Keratinocyte (primary cell): ENCODE measurements around the gene PPIG. TPM values are rescaled to one million over a fixed set of nuclear protein-coding genes. Genes with fewer than 3 reads are reported as not detected.
"Not testable (repeated sequence)": the region's sequence is repeated elsewhere in the genome, so short reads cannot be mapped to it uniquely, and the experiment has no call there.

ENCODE experiments used
- DNase-seq: peaks from one replicate; pipeline ENCODE4 v3.0.0-alpha.2; 2011; ENCODE audit warnings: low read depth, missing footprints, low spot score
- FAIRE-seq: peaks from 2 replicates; lab custom pipeline; 2011; peaks lifted over from hg19 to GRCh38; lab: Jason Lieb, UNC
- H2AFZ ChIP-seq: 2 replicates; pipeline ENCODE4 v1.6.0; 2012; ENCODE audit warnings: low read length, control low read depth, inconsistent platforms; ENCODE audit not compliant: control insufficient read depth
- H3K27ac ChIP-seq: 2 replicates; pipeline ENCODE4 v1.5.1; 2011; ENCODE audit warnings: low read length; ENCODE audit not compliant: control insufficient read depth, insufficient read depth
- H3K27me3 ChIP-seq: 3 replicates; pipeline ENCODE4 v1.6.0; 2011; ENCODE audit warnings: low read length; ENCODE audit not compliant: control insufficient read depth, insufficient read depth; ENCODE audit errors: extremely low read depth
- H3K36me3 ChIP-seq, 2 experiments: 2 replicates in 1 of 2; 3 replicates in 1 of 2; pipeline ENCODE4 v1.5.1; 2011; ENCODE audit warnings: low read length in 2 of 2, mild to moderate bottlenecking in 1 of 2; ENCODE audit not compliant: control insufficient read depth in 2 of 2, insufficient read depth in 2 of 2; ENCODE audit errors: extremely low read depth in 1 of 2
- H3K4me1 ChIP-seq: 3 replicates; pipeline ENCODE4 v1.5.1; 2011; ENCODE audit warnings: low read length; ENCODE audit not compliant: control insufficient read depth, insufficient read depth; ENCODE audit errors: extremely low read depth
- H3K4me2 ChIP-seq: 3 replicates; pipeline ENCODE4 v1.6.0; 2011; ENCODE audit warnings: low read depth, low read length; ENCODE audit not compliant: control insufficient read depth, insufficient read depth; ENCODE audit errors: extremely low read depth
- H3K4me3 ChIP-seq, 3 experiments: fragments of 200-600 bp in 1 of 3; sonication (generic) in 1 of 3; 2 replicates in 2 of 3; 3 replicates in 1 of 3; pipeline ENCODE4 v1.5.1; 2011 to 2016; ENCODE audit warnings: low read length in 3 of 3, mild to moderate bottlenecking in 3 of 3, control low read depth in 2 of 3, inconsistent platforms in 1 of 3, low read depth in 1 of 3, mixed read lengths in 1 of 3, mixed run types in 1 of 3, moderate library complexity in 1 of 3; ENCODE audit not compliant: control insufficient read depth in 2 of 3, insufficient read depth in 2 of 3; ENCODE audit errors: extremely low read depth in 1 of 3
- H3K79me2 ChIP-seq: 2 replicates; pipeline ENCODE4 v1.6.0; 2012; ENCODE audit warnings: low read length; ENCODE audit not compliant: control insufficient read depth, insufficient read depth
- H3K9ac ChIP-seq: 3 replicates; pipeline ENCODE4 v1.6.0; 2011; ENCODE audit warnings: low read length; ENCODE audit not compliant: control insufficient read depth, insufficient read depth; ENCODE audit errors: extremely low read depth
- H3K9me1 ChIP-seq: 3 replicates; pipeline ENCODE4 v1.6.0; 2011; ENCODE audit warnings: low read length; ENCODE audit not compliant: control insufficient read depth, insufficient read depth; ENCODE audit errors: extremely low read depth
- H3K9me3 ChIP-seq: 2 replicates; pipeline ENCODE4 v1.5.1; 2012; ENCODE audit warnings: low read depth, low read length; ENCODE audit not compliant: control insufficient read depth
- H4K20me1 ChIP-seq: 3 replicates; pipeline ENCODE4 v1.6.0; 2011; ENCODE audit warnings: low read length; ENCODE audit not compliant: control insufficient read depth, insufficient read depth; ENCODE audit errors: extremely low read depth
- CTCF ChIP-seq, 3 experiments: IDR thresholded peaks in 1 of 3; conservative IDR thresholded peaks in 1 of 3; optimal IDR thresholded peaks in 1 of 3; 2 replicates in 2 of 3; 3 replicates in 1 of 3; pipeline versions ENCODE3 to v1.5.1; 2011; ENCODE audit warnings: low read length in 3 of 3, mild to moderate bottlenecking in 3 of 3, moderate library complexity in 2 of 3, control low read depth in 1 of 3, inconsistent platforms in 1 of 3; ENCODE audit not compliant: insufficient read depth in 2 of 3; ENCODE audit errors: extremely low read depth in 1 of 3
- EZH2 ChIP-seq: IDR thresholded peaks from one replicate; pipeline ENCODE4 v1.6.1; 2012; ENCODE audit warnings: inconsistent platforms, mild to moderate bottlenecking, low read length, moderate library complexity
- dilution Hi-C: fragments of 300-500 bp; cut with MboI; formaldehyde crosslinking; loops from one replicate; pipeline ENCODE4 v1.7.0; 2020; ENCODE audit warnings: low sequenced_read_pairs; ENCODE audit not compliant: extremely low pct_ligation_motif_present
- polyA plus RNA-seq, 5 experiments: library from polyadenylated mRNA; depleted of rRNA in 3 of 5; stranded (reverse) in 3 of 5; stranded (forward) in 1 of 5; unstranded in 1 of 5; fragments of >200 nt; gene quantifications; 1 replicate in 1 of 5; 2 replicates in 3 of 5; 3 replicates in 1 of 5; pipeline versions ENCODE4 v1.2.1 to v1.2.3, GENCODE V29; 2011 to 2012; ENCODE audit warnings: missing spikeins in 2 of 5, low read depth in 1 of 5, low replicate concordance in 1 of 5

The PPIG gene
- polyA plus RNA-seq, 1 donor (not counting 4 experiments of a cell fraction or from before 2014, with no cell fraction given): 37.4 TPM

GRCh38 chr2:169569948-169570347 lies 14.2 kb upstream of the PPIG start:
- H3K27ac ChIP-seq: no peak overlapping the region
- no peak overlapping the region for H3K4me3 ChIP-seq
- H4K20me1 ChIP-seq: no peaks in the 10 kb centered on the region
- TF ChIP-seq EZH2 (no peak), CTCF (optimal IDR thresholded peaks at IDR 0.05 in 1 of 3, IDR thresholded peaks at IDR 0.05 in 1 of 3, conservative IDR thresholded peaks at IDR 0.05 in 1 of 3; ENCODE audit: extremely low read depth in 1 of 3, insufficient read depth in 2 of 3, low read length in 3 of 3) (no peak)
- H3K4me1 ChIP-seq: peaks cover 21% of the 10 kb centered on the region
- H2AFZ ChIP-seq: no peak overlapping the region
- FAIRE-seq (no peak), DNase-seq (no peak)
- no peaks in the 10 kb centered on the region for H3K9me3 ChIP-seq
- H3K27me3 ChIP-seq: no peaks in the 10 kb centered on the region
- H3K36me3 ChIP-seq: no peaks in the 10 kb centered on the region
- H3K79me2 ChIP-seq: peaks cover 32% of the 10 kb centered on the region
- dilution Hi-C loops: no loop called here
- H3K4me2 ChIP-seq: no peak overlapping the region
- no peaks in the 10 kb centered on the region for H3K9me1 ChIP-seq
- H3K9ac ChIP-seq: no peak overlapping the region

GRCh38 chr2:169570752-169571151 lies 13.4 kb upstream of the PPIG start:
- H4K20me1 ChIP-seq, dilution Hi-C loops, H3K4me3 ChIP-seq, FAIRE-seq, H3K4me2 ChIP-seq, DNase-seq, H2AFZ ChIP-seq, H3K9me3 ChIP-seq, H3K9ac ChIP-seq, H3K27me3 ChIP-seq, H3K36me3 ChIP-seq, H3K9me1 ChIP-seq, H3K27ac ChIP-seq: not testable (repeated sequence)
- H3K79me2 ChIP-seq: peaks cover 32% of the 10 kb centered on the region
- peaks cover 16% of the 10 kb centered on the region for H3K4me1 ChIP-seq

GRCh38 chr2:169571571-169571970 lies 12.6 kb upstream of the PPIG start:
- H3K9me1 ChIP-seq: no peaks in the 10 kb centered on the region
- no peak overlapping the region for H3K27ac ChIP-seq
- no peaks in the 10 kb centered on the region for H4K20me1 ChIP-seq
- H2AFZ ChIP-seq: no peak overlapping the region
- TF ChIP-seq EZH2: no peak
- no peak for TF ChIP-seq CTCF (optimal IDR thresholded peaks at IDR 0.05 in 1 of 3, IDR thresholded peaks at IDR 0.05 in 1 of 3, conservative IDR thresholded peaks at IDR 0.05 in 1 of 3; ENCODE audit: extremely low read depth in 1 of 3, insufficient read depth in 2 of 3, low read length in 3 of 3)
- H3K9me3 ChIP-seq: no peaks in the 10 kb centered on the region
- no peak overlapping the region for H3K9ac ChIP-seq
- no peaks in the 10 kb centered on the region for H3K36me3 ChIP-seq
- DNase-seq (no peak), FAIRE-seq (no peak)
- H3K4me2 ChIP-seq: no peak overlapping the region
- H3K4me1 ChIP-seq: peaks cover 12% of the 10 kb centered on the region
- H3K27me3 ChIP-seq: no peaks in the 10 kb centered on the region
- no peak overlapping the region for H3K4me3 ChIP-seq
- dilution Hi-C loops: no loop called here
- H3K79me2 ChIP-seq: peaks cover 32% of the 10 kb centered on the region
